GM18907 (cell line): Measurements from ENCODE around the gene HS6ST3.
A peak's percentile ranks its signal among the peaks of the same experiment; 100 is the strongest.

ENCODE experiments used
- ATAC-seq: cut with Tn5 transposase; IDR thresholded peaks from one replicate; pipeline ENCODE4 v1.9.1; 2021; ENCODE audit warnings: mild to moderate bottlenecking, moderate library complexity; ENCODE audit not compliant: unreplicated experiment

The HS6ST3 gene

GRCh38 chr13:96810104-96810503, 720.2 kb downstream of the HS6ST3 start:
- ATAC-seq = no peak

- ATAC-seq = no peak
Measured at GRCh38 chr13:96811049-96811448, 721.1 kb downstream of the HS6ST3 start.

- no peak for ATAC-seq
Measured at GRCh38 chr13:96816261-96816660, 726.4 kb downstream of the HS6ST3 start.

- no peak for ATAC-seq
Measured at GRCh38 chr13:96816874-96817273, 727.0 kb downstream of the HS6ST3 start.

- ATAC-seq = no peak
Measured at GRCh38 chr13:96817336-96817941, 727.5 kb downstream of the HS6ST3 start.

- ATAC-seq = no peak
Measured at GRCh38 chr13:96819375-96819774, 729.5 kb downstream of the HS6ST3 start.

- no peak for ATAC-seq
Measured at GRCh38 chr13:96821381-96821780, 731.5 kb downstream of the HS6ST3 start.

- no peak for ATAC-seq
Measured at GRCh38 chr13:96821971-96822370, 732.1 kb downstream of the HS6ST3 start.

GRCh38 chr13:96822895-96823294, 733.0 kb downstream of the HS6ST3 start:
- ATAC-seq = peak; percentile 68

GRCh38 chr13:96824140-96824539, 734.2 kb downstream of the HS6ST3 start:
- ATAC-seq = no peak

GRCh38 chr13:96825653-96826052, 735.7 kb downstream of the HS6ST3 start:
- ATAC-seq = no peak

- ATAC-seq = no peak
Measured at GRCh38 chr13:96834626-96835025, 744.7 kb downstream of the HS6ST3 start.

- no peak for ATAC-seq
Measured at GRCh38 chr13:96835546-96835945, 745.6 kb downstream of the HS6ST3 start.

GRCh38 chr13:96836733-96837132, 746.8 kb downstream of the HS6ST3 start:
- no peak for ATAC-seq

GRCh38 chr13:96837809-96838208, 747.9 kb downstream of the HS6ST3 start:
- no peak for ATAC-seq

GRCh38 chr13:96844195-96844594, 754.3 kb downstream of the HS6ST3 start:
- ATAC-seq = no peak

GRCh38 chr13:96844616-96845015, 754.7 kb downstream of the HS6ST3 start:
- no peak for ATAC-seq

GRCh38 chr13:96848286-96848685, 758.4 kb downstream of the HS6ST3 start:
- no peak for ATAC-seq

- ATAC-seq = no peak
Measured at GRCh38 chr13:96849091-96849490, 759.2 kb downstream of the HS6ST3 start.

- ATAC-seq = no peak
Measured at GRCh38 chr13:96850538-96851145, 760.7 kb downstream of the HS6ST3 start.

- ATAC-seq = no peak
Measured at GRCh38 chr13:96851856-96852445, 762.0 kb downstream of the HS6ST3 start.

- ATAC-seq = no peak
Measured at GRCh38 chr13:96858133-96858826, 768.4 kb downstream of the HS6ST3 start.
